H9 (cell line): ENCODE results near the gene CD27. TPM values are rescaled to one million over a fixed set of nuclear protein-coding genes. Genes with fewer than 3 reads are reported as not detected.

ENCODE experiments used
- DNase-seq: peaks from one replicate; pipeline ENCODE4 v3.0.0-alpha.2; 2017
- H2AFZ ChIP-seq: one replicate; pipeline ENCODE4 v1.6.1; 2013; ENCODE audit warnings: mild to moderate bottlenecking, low read length, control low read depth, moderate library complexity
- H2AK5ac ChIP-seq: 2 replicates; pipeline ENCODE4 v1.6.1; 2013; ENCODE audit warnings: low read length, control low read depth, mixed read lengths; ENCODE audit not compliant: insufficient read length
- H2BK120ac ChIP-seq: one replicate; pipeline ENCODE4 v1.6.1; 2013; ENCODE audit warnings: low read depth, mild to moderate bottlenecking, low read length, control low read depth, inconsistent platforms; ENCODE audit not compliant: poor library complexity, severe bottlenecking
- H2BK12ac ChIP-seq: 2 replicates; pipeline ENCODE4 v1.6.1; 2013; ENCODE audit warnings: low read length, control low read depth, mixed read lengths, low read depth; ENCODE audit not compliant: insufficient read length
- H2BK15ac ChIP-seq: 2 replicates; pipeline ENCODE4 v1.6.1; 2013; ENCODE audit warnings: low read depth, low read length, control low read depth
- H2BK20ac ChIP-seq: one replicate; pipeline ENCODE4 v1.6.1; 2013; ENCODE audit warnings: low read depth, mild to moderate bottlenecking, low read length, control low read depth, inconsistent platforms; ENCODE audit not compliant: poor library complexity, severe bottlenecking
- H2BK5ac ChIP-seq: 2 replicates; pipeline ENCODE4 v1.6.1; 2013; ENCODE audit warnings: low read length, control low read depth, mixed read lengths; ENCODE audit not compliant: insufficient read length
- H3K14ac ChIP-seq: 2 replicates; pipeline ENCODE4 v1.6.1; 2013; ENCODE audit warnings: low read length, control low read depth; ENCODE audit not compliant: insufficient read depth
- H3K18ac ChIP-seq: 2 replicates; pipeline ENCODE4 v1.6.1; 2013; ENCODE audit warnings: low read depth, mild to moderate bottlenecking, mixed read lengths, low read length, control low read depth; ENCODE audit not compliant: insufficient read length
- H3K23ac ChIP-seq: 2 replicates; pipeline ENCODE4 v1.6.1; 2013; ENCODE audit warnings: low read length, control low read depth, mixed read lengths, low read depth; ENCODE audit not compliant: insufficient read length
- H3K23me2 ChIP-seq: 2 replicates; pipeline ENCODE4 v1.6.1; 2013; ENCODE audit warnings: low read depth, mild to moderate bottlenecking, mixed read lengths, low read length, control low read depth; ENCODE audit not compliant: insufficient read length, poor library complexity, severe bottlenecking
- H3K27ac ChIP-seq: 2 replicates; pipeline ENCODE4 v1.5.1; 2013; ENCODE audit warnings: low read length, control low read depth, mixed read lengths, low read depth; ENCODE audit not compliant: insufficient read length
- H3K27me3 ChIP-seq: 2 replicates; pipeline ENCODE4 v1.6.1; 2013; ENCODE audit warnings: low read length, control low read depth, inconsistent platforms; ENCODE audit not compliant: insufficient read depth
- H3K4ac ChIP-seq: 2 replicates; pipeline ENCODE4 v1.6.1; 2013; ENCODE audit warnings: low read depth, mild to moderate bottlenecking, control low read depth, inconsistent platforms, low read length, moderate library complexity
- H3K4me1 ChIP-seq: 2 replicates; pipeline ENCODE4 v1.6.1; 2013; ENCODE audit warnings: low read length, control low read depth, inconsistent platforms; ENCODE audit not compliant: insufficient read depth
- H3K4me2 ChIP-seq: 2 replicates; pipeline ENCODE4 v1.6.1; 2013; ENCODE audit warnings: low read length, control low read depth, mixed read lengths; ENCODE audit not compliant: insufficient read length, insufficient read depth
- H3K56ac ChIP-seq: 2 replicates; pipeline ENCODE4 v1.6.1; 2013; ENCODE audit warnings: low read depth, mild to moderate bottlenecking, mixed read lengths, low read length, control low read depth; ENCODE audit not compliant: insufficient read length
- H3K79me1 ChIP-seq: 2 replicates; pipeline ENCODE4 v1.6.1; 2013; ENCODE audit warnings: low read depth, mild to moderate bottlenecking, moderate library complexity, low read length, control low read depth, inconsistent platforms; ENCODE audit not compliant: insufficient read depth, poor library complexity, severe bottlenecking
- H3K79me2 ChIP-seq: 2 replicates; pipeline ENCODE4 v1.6.1; 2013; ENCODE audit warnings: low read length, control low read depth, inconsistent platforms; ENCODE audit not compliant: insufficient read depth
- H3K9ac ChIP-seq: 2 replicates; pipeline ENCODE4 v1.6.1; 2013; ENCODE audit warnings: low read length, control low read depth, mixed read lengths; ENCODE audit not compliant: insufficient read length; ENCODE audit errors: extremely low read depth
- H3K9me3 ChIP-seq: one replicate; pipeline ENCODE4 v1.6.1; 2013; ENCODE audit warnings: low read depth, low read length, inconsistent platforms; ENCODE audit not compliant: control insufficient read depth
- H3T11ph ChIP-seq: one replicate; pipeline ENCODE4 v1.6.1; 2013; ENCODE audit warnings: mild to moderate bottlenecking, low read length, control low read depth, inconsistent platforms
- H4K20me1 ChIP-seq: one replicate; pipeline ENCODE4 v1.6.1; 2013; ENCODE audit not compliant: control insufficient read depth, insufficient read length, insufficient read depth
- H4K5ac ChIP-seq: 2 replicates; pipeline ENCODE4 v1.6.1; 2013; ENCODE audit warnings: low read depth, mild to moderate bottlenecking, mixed read lengths, low read length, control low read depth; ENCODE audit not compliant: insufficient read length
- H4K8ac ChIP-seq: replicated peaks from 2 replicates; pipeline ENCODE4 v1.6.1; 2013; ENCODE audit warnings: low read length, control low read depth, mixed read lengths, low read depth; ENCODE audit not compliant: insufficient read length
- H4K91ac ChIP-seq: 2 replicates; pipeline ENCODE4 v1.6.1; 2013; ENCODE audit warnings: low read depth, mild to moderate bottlenecking, moderate library complexity, mixed read lengths, low read length, control low read depth; ENCODE audit not compliant: insufficient read length
- H3K27ac Mint-ChIP-seq, 3 experiments: 2 replicates in 2 of 3; 3 replicates in 1 of 3; pipeline ENCODE4 v1.8.0; 2020 to 2021; ENCODE audit warnings: mixed read lengths in 3 of 3, mild to moderate bottlenecking in 1 of 3, moderate library complexity in 1 of 3
- H3K27me3 Mint-ChIP-seq: 2 replicates; pipeline ENCODE4 v1.8.0; 2021; ENCODE audit warnings: low read depth, mild to moderate bottlenecking, moderate library complexity, mixed read lengths
- H3K36me3 Mint-ChIP-seq, 3 experiments: 2 replicates in 2 of 3; 3 replicates in 1 of 3; pipeline ENCODE4 v1.8.0; 2020 to 2021; ENCODE audit warnings: low read depth in 3 of 3, mixed read lengths in 3 of 3; ENCODE audit not compliant: insufficient read depth in 1 of 3
- H3K4me1 Mint-ChIP-seq, 2 experiments: 2 replicates each; pipeline ENCODE4 v1.8.0; 2020; ENCODE audit warnings: mixed read lengths in 2 of 2
- H3K4me3 Mint-ChIP-seq, 2 experiments: 2 replicates in 1 of 2; 3 replicates in 1 of 2; pipeline ENCODE4 v1.8.0; 2020 to 2021; ENCODE audit warnings: mild to moderate bottlenecking in 2 of 2, mixed read lengths in 2 of 2, moderate library complexity in 1 of 2
- H3K9me3 Mint-ChIP-seq, 2 experiments: 2 replicates in 1 of 2; 3 replicates in 1 of 2; pipeline ENCODE4 v1.8.0; 2020; ENCODE audit warnings: mild to moderate bottlenecking in 2 of 2, mixed read lengths in 2 of 2, moderate library complexity in 1 of 2
- WGBS: extraction: QIAGEN DNeasy Blood & Tissue Kit; methylation state at CpG from one replicate; pipeline ENCODE4 v1.1.7; 2013; ENCODE audit warnings: missing lambda C conversion rate, low lambda C conversion rate, mixed read lengths; ENCODE audit not compliant: insufficient read length; ENCODE audit errors: extremely low coverage; 5-methylcytosine and 5-hydroxymethylcytosine counted together
- total RNA-seq: library from RNA; stranded (reverse); gene quantifications from 2 replicates; pipeline ENCODE4 v1.2.1, GENCODE V29; 2021
- TF ChIP-seq, protein P1 (sequence below): fragments of 200-600 bp; sonication (generic); conservative IDR thresholded peaks from 3 replicates; pipeline ENCODE4 v1.8.0; 2021; ENCODE audit warnings: antibody characterized with exemption, mild to moderate bottlenecking

The CD27 gene
- total RNA-seq, 1 experiment from 2014 or later: 0.37 TPM

DNA sequence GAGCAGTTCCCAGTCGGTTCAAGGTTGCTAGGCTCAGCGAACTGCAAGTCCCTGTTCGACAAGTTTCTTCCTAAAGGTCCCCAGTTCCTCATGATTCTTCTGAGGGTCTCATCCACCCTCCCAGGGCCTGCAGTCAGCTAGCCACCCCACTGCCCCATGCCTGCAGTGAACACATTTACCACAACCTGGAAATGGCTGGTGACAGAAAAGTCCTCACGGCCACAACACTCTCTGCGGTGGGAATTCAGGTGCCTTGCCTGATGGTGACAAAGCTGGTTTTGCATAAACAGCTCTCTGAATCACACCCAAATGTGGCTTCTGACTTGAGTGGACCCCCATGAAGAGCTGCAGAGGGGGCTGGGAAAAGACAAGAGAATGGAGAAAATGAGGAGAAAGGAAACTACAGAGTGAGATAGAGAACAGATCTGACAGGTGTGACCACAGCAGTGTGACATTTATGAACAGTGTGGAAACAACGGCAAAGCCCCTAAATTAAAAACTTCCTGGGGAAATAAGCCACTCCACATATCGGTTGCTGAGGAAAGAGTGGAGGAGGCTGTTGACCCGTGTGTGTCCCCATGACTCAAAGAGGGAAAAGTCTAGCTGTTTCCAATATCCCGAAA is 1.3 kb upstream of the CD27 start:
- WGBS: no CpG with 5 or more reads among the region's 9 CpGs

More for the DNA sequence above, 1.3 kb upstream of the CD27 start:
- H3K23me2 ChIP-seq: no peaks in the 10 kb centered on the region
- H4K20me1 ChIP-seq: no peaks in the 10 kb centered on the region
- H2BK20ac ChIP-seq: no peak overlapping the region
- no peak overlapping the region for H4K91ac ChIP-seq
- H3K56ac ChIP-seq: no peak overlapping the region
- H3K4ac ChIP-seq: no peak overlapping the region
- H3K23ac ChIP-seq: no peak overlapping the region
- H3K27me3 ChIP-seq: no peaks in the 10 kb centered on the region; the same call in 1 of the 2 replicates
- no peak overlapping the region for H2BK120ac ChIP-seq
- H2BK5ac ChIP-seq: no peak overlapping the region
- no peak overlapping the region for H2AFZ ChIP-seq
- Mint-ChIP-seq H3K9me3 (no peaks in the 10 kb centered on the region), H3K27me3 (no peaks in the 10 kb centered on the region), H3K4me1 (peaks cover 10 to 22% of the 10 kb centered on the region in 2 experiments), H3K36me3 (peaks cover 0 to 2% (median 0%) of the 10 kb centered on the region in 3 experiments; a peak in 4 of 7 replicates), H3K27ac (peak overlapping the region in 2 of 3 experiments; percentile 10 to 49; a peak in 2 of 7 replicates), H3K4me3 (no peak overlapping the region)
- no peak overlapping the region for H3K18ac ChIP-seq
- no peak overlapping the region for H3K9ac ChIP-seq
- H2AK5ac ChIP-seq: no peak overlapping the region
- H3T11ph ChIP-seq: no peak overlapping the region
- no peak overlapping the region for H2BK12ac ChIP-seq
- no peak overlapping the region for H3K4me2 ChIP-seq
- no peaks in the 10 kb centered on the region for H3K79me2 ChIP-seq
- no peaks in the 10 kb centered on the region for H3K9me3 ChIP-seq
- no peaks in the 10 kb centered on the region for H3K4me1 ChIP-seq
- no peak overlapping the region for H2BK15ac ChIP-seq
- no peak overlapping the region for H3K27ac ChIP-seq
- H3K14ac ChIP-seq: no peak overlapping the region
- TF ChIP-seq, protein P1, sequence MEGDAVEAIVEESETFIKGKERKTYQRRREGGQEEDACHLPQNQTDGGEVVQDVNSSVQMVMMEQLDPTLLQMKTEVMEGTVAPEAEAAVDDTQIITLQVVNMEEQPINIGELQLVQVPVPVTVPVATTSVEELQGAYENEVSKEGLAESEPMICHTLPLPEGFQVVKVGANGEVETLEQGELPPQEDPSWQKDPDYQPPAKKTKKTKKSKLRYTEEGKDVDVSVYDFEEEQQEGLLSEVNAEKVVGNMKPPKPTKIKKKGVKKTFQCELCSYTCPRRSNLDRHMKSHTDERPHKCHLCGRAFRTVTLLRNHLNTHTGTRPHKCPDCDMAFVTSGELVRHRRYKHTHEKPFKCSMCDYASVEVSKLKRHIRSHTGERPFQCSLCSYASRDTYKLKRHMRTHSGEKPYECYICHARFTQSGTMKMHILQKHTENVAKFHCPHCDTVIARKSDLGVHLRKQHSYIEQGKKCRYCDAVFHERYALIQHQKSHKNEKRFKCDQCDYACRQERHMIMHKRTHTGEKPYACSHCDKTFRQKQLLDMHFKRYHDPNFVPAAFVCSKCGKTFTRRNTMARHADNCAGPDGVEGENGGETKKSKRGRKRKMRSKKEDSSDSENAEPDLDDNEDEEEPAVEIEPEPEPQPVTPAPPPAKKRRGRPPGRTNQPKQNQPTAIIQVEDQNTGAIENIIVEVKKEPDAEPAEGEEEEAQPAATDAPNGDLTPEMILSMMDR: no peak
- H4K5ac ChIP-seq: no peak overlapping the region
- H4K8ac ChIP-seq: no peak overlapping the region
- H3K79me1 ChIP-seq: no peaks in the 10 kb centered on the region
- no peak for DNase-seq
